GM12878 (cell line): ENCODE measurements around the gene NUFIP1. TPM values are rescaled to one million over a fixed set of nuclear protein-coding genes. Genes with fewer than 3 reads are reported as not detected.

Source experiments
- ATAC-seq: fragments of 200-7000 bp; cut with Tn5 transposase; 3 replicates; pipeline ENCODE4 v1.9.1; 2020; ENCODE audit warnings: mild to moderate bottlenecking, moderate library complexity
- BruUV-seq: library from RNA; stranded (reverse); fragments of 400-500 nt; replicated peaks from 2 replicates; lab custom pipeline; 2021; lab: Mats Ljungman, UMichigan
- CTCF ChIA-PET: fragments of 300-600 bp; sonication (Branson Sonifier 250); formaldehyde crosslinking; extraction: SDS; loops from one replicate; lab custom pipeline; 2021; ENCODE audit warnings: inconsistent platforms; lab: Yijun Ruan, JAX
- POLR2A ChIA-PET: fragments of 350-600 bp; formaldehyde crosslinking; extraction: SDS; loops from one replicate; lab custom pipeline; 2021; ENCODE audit warnings: inconsistent platforms; lab: Charles Lee
- RAD21 ChIA-PET: fragments of 300-600 bp; sonication (Branson Sonifier 250); formaldehyde crosslinking; loops from one replicate; lab custom pipeline; 2023; ENCODE audit warnings: antibody characterized with exemption; ENCODE audit not compliant: unreplicated experiment; lab: Charles Lee
- SMC1A ChIA-PET: fragments of 300-600 bp; sonication (Branson Sonifier 250); formaldehyde crosslinking; loops from one replicate; lab custom pipeline; 2023; ENCODE audit not compliant: unreplicated experiment, uncharacterized antibody; lab: Charles Lee
- DNase-seq: peaks from one replicate; pipeline ENCODE4 v3.0.0-alpha.2; 2011; ENCODE audit warnings: low read depth, low spot score
- FAIRE-seq: peaks from 3 replicates; lab custom pipeline; 2011; peaks lifted over from hg19 to GRCh38; lab: Jason Lieb, UNC
- H2AFZ ChIP-seq: 2 replicates; pipeline ENCODE4 v1.6.0; 2011; ENCODE audit warnings: low read depth, low read length, control low read depth; ENCODE audit not compliant: control insufficient read depth
- H3K27ac ChIP-seq: 2 replicates; pipeline ENCODE4 v1.5.1; 2011; ENCODE audit warnings: control low read depth; ENCODE audit not compliant: control insufficient read depth, insufficient read depth
- H3K27me3 ChIP-seq, 2 experiments: replicated peaks in 1 of 2; 2 replicates each; pipeline versions ENCODE4 v1.6.0 to v1.6.1; 2011; ENCODE audit warnings: low read length in 1 of 2; ENCODE audit not compliant: control insufficient read depth in 2 of 2, insufficient read depth in 2 of 2
- H3K36me3 ChIP-seq, 2 experiments: 2 replicates each; pipeline ENCODE4 v1.5.1; 2011; ENCODE audit warnings: low read length in 1 of 2; ENCODE audit not compliant: control insufficient read depth in 2 of 2, insufficient read depth in 2 of 2
- H3K4me1 ChIP-seq: 2 replicates; pipeline ENCODE4 v1.6.1; 2011; ENCODE audit warnings: mild to moderate bottlenecking, low read length, moderate library complexity, mixed read lengths; ENCODE audit not compliant: control insufficient read depth, insufficient read depth
- H3K4me2 ChIP-seq: 2 replicates; pipeline ENCODE4 v1.6.0; 2011; ENCODE audit warnings: control low read depth; ENCODE audit not compliant: control insufficient read depth, insufficient read depth
- H3K4me3 ChIP-seq: fragments of 200-600 bp; sonication (generic); 2 replicates; pipeline ENCODE4 v1.5.1; 2016
- H3K79me2 ChIP-seq: 2 replicates; pipeline ENCODE4 v1.6.0; 2011; ENCODE audit warnings: low read length; ENCODE audit not compliant: control insufficient read depth, insufficient read depth
- H3K9ac ChIP-seq: 2 replicates; pipeline ENCODE4 v1.8.0; 2011; ENCODE audit warnings: low read length, control low read depth, mixed read lengths; ENCODE audit not compliant: control insufficient read depth, insufficient read depth
- H3K9me3 ChIP-seq: replicated peaks from 3 replicates; pipeline ENCODE4 v1.5.1; 2011; ENCODE audit warnings: mild to moderate bottlenecking, low read length; ENCODE audit not compliant: control insufficient read depth, insufficient read depth
- H4K20me1 ChIP-seq: 2 replicates; pipeline ENCODE4 v1.6.0; 2011; ENCODE audit not compliant: control insufficient read depth, insufficient read depth
- ATF2 ChIP-seq: IDR thresholded peaks from 2 replicates; pipeline ENCODE4 v1.6.1; 2012; ENCODE audit warnings: low read length, inconsistent platforms
- BMI1 ChIP-seq: fragments of 450-650 bp; IDR thresholded peaks from 2 replicates; pipeline ENCODE4 v1.6.1; 2016; ENCODE audit warnings: mild to moderate bottlenecking, moderate library complexity, borderline replicate concordance
- CHD1 ChIP-seq: IDR thresholded peaks from 2 replicates; pipeline ENCODE4 v1.6.1; 2012; ENCODE audit warnings: low read depth, low read length, improper control_type of control experiment
- E2F4 ChIP-seq: IDR thresholded peaks from 2 replicates; pipeline ENCODE4 v1.6.1; 2012; ENCODE audit warnings: low read depth, low read length, improper control_type of control experiment
- FOXK2 ChIP-seq: fragments of 450-650 bp; IDR thresholded peaks from 2 replicates; pipeline ENCODE4 v1.6.1; 2017; ENCODE audit warnings: mild to moderate bottlenecking, moderate library complexity
- KLF5 ChIP-seq: fragments of 450-650 bp; IDR thresholded peaks from 2 replicates; pipeline ENCODE4 v1.6.1; 2014; ENCODE audit warnings: mild to moderate bottlenecking; ENCODE audit not compliant: partially characterized antibody
- MYC ChIP-seq: IDR thresholded peaks from 2 replicates; pipeline ENCODE4 v1.6.1; 2011; ENCODE audit warnings: mild to moderate bottlenecking, low read length, moderate library complexity, inconsistent platforms; ENCODE audit not compliant: insufficient read depth, insufficient replicate concordance, insufficient read length, severe bottlenecking
- NFXL1 ChIP-seq: fragments of 450-650 bp; IDR thresholded peaks from 2 replicates; pipeline ENCODE4 v1.6.1; 2017; ENCODE audit warnings: antibody characterized with exemption, mild to moderate bottlenecking, borderline replicate concordance
- NRF1 ChIP-seq: conservative IDR thresholded peaks from 2 replicates; pipeline ENCODE4 v1.6.1; 2011; ENCODE audit warnings: mild to moderate bottlenecking, low read depth, low read length, improper control_type of control experiment
- PML ChIP-seq: IDR thresholded peaks from 2 replicates; pipeline ENCODE4 v1.6.1; 2012; ENCODE audit warnings: low read length, inconsistent platforms
- POLR2A ChIP-seq: IDR thresholded peaks from 2 replicates; pipeline ENCODE4 v1.6.1; 2011; ENCODE audit warnings: low read depth, mild to moderate bottlenecking, low read length
- SMAD5 ChIP-seq: IDR thresholded peaks from 2 replicates; pipeline ENCODE4 v1.6.1; 2016; ENCODE audit warnings: antibody characterized with exemption, low read depth
- SUPT20H ChIP-seq: IDR thresholded peaks from 2 replicates; pipeline ENCODE4 v1.6.1; 2011; ENCODE audit warnings: low read depth, mild to moderate bottlenecking, low read length, moderate library complexity, borderline replicate concordance; ENCODE audit not compliant: control insufficient read depth
- TCF12 ChIP-seq: IDR thresholded peaks from 2 replicates; pipeline ENCODE4 v1.6.1; 2011; ENCODE audit warnings: low read depth, mild to moderate bottlenecking, low read length
- TCF7 ChIP-seq: IDR thresholded peaks from 2 replicates; pipeline ENCODE4 v1.6.1; 2014; ENCODE audit warnings: antibody characterized with exemption, borderline replicate concordance
- USF1 ChIP-seq: IDR thresholded peaks from 2 replicates; pipeline ENCODE4 v1.6.1; 2011; ENCODE audit warnings: borderline replicate concordance, low read depth, mild to moderate bottlenecking, moderate library complexity, mixed read lengths, low read length; ENCODE audit not compliant: insufficient read depth; ENCODE audit errors: extremely low read length
- ZBED1 ChIP-seq: IDR thresholded peaks from 2 replicates; pipeline ENCODE4 v1.6.1; 2016; ENCODE audit warnings: borderline replicate concordance
- ZBTB40 ChIP-seq: fragments of 450-650 bp; IDR thresholded peaks from 2 replicates; pipeline ENCODE4 v1.6.1; 2016; ENCODE audit warnings: mild to moderate bottlenecking, moderate library complexity, borderline replicate concordance
- WGBS: methylation state at CpG from one replicate; pipeline ENCODE4 v1.1.6; 2016; ENCODE audit warnings: low lambda C conversion rate; ENCODE audit not compliant: insufficient replicate concordance, insufficient coverage; ENCODE audit errors: missing lambda C conversion rate; 5-methylcytosine and 5-hydroxymethylcytosine counted together
- in situ Hi-C: fragments of 300-500 bp; cut with MboI; formaldehyde crosslinking; loops from 9 replicates; pipeline ENCODE4 v1.14.3; 2018; ENCODE audit warnings: mixed read lengths
- intact Hi-C: fragments of 100-400 bp; cut with micrococcal nuclease; formaldehyde crosslinking; loops from one replicate; pipeline ENCODE4 v1.14.2; 2022; ENCODE audit not compliant: unreplicated experiment
- polyA plus RNA-seq, 11 experiments: library from polyadenylated mRNA; depleted of rRNA in 4 of 11; unstranded in 6 of 11; stranded (reverse) in 5 of 11; fragments of >200 nt; fragmentation: Nextera tagmentation in 4 of 11; fragmentation: Illumina TruSeq in 1 of 11; extraction: Ambion mirVana in 4 of 11; extraction: Trizol in 1 of 11; gene quantifications; 1 replicate in 1 of 11; 2 replicates in 10 of 11; pipeline versions ENCODE4 v1.2.1 to v1.2.3, GENCODE V29; 2011 to 2016; ENCODE audit warnings: inconsistent platforms in 2 of 11, missing spikeins in 2 of 11, low read depth in 1 of 11
- total RNA-seq, 4 experiments: library from RNA; depleted of rRNA in 3 of 4; stranded (reverse); fragments of >200 nt in 3 of 4; fragmentation: Illumina TruSeq in 1 of 4; extraction: Trizol in 1 of 4; gene quantifications; 2 replicates each; pipeline versions ENCODE4 v1.2.1 to v1.2.3, GENCODE V29; 2013 to 2021

Gene NUFIP1
- total and polyA plus RNA-seq, 10 of the 15 experiments (the other 5 are each of a cell fraction or from before 2014, with no cell fraction given), result 2.5 to 11.2 (median 7.0) TPM

- TF ChIP-seq FOXK2 (no peak), POLR2A (no peak), USF1 (no peak), TCF12 (no peak), ZBTB40 (no peak), ZBED1 (no peak), SMAD5 (no peak)
These were observed 33.9 kb downstream of the NUFIP1 start (continued) for GRCh38 chr13:44955406-44955805.

- Histone ChIP-seq H3K9ac (no peak overlapping the region), H3K4me3 (no peak overlapping the region), H4K20me1 (no peaks in the 10 kb centered on the region), H3K79me2 (no peaks in the 10 kb centered on the region), H3K36me3 (no peaks in the 10 kb centered on the region), H2AFZ (no peak overlapping the region), H3K27ac (no peak overlapping the region), H3K27me3 (no peaks in the 10 kb centered on the region), H3K4me1 (no peaks in the 10 kb centered on the region), H3K9me3 (no peaks in the 10 kb centered on the region), H3K4me2 (no peak overlapping the region)
- in situ Hi-C loops, result no loop called here
- SMC1A ChIA-PET, result interaction anchor here (1.3 kb wide), 1 partner anchor 26 kb away, joined by 3 read pairs; no protein-coding TSS in a partner anchor
- FAIRE-seq (no peak), DNase-seq (no peak), ATAC-seq (no peak)
- POLR2A ChIA-PET, result interaction anchor here (0.5 kb wide), 1 partner anchor 127 kb away, joined by 3 read pairs; no protein-coding TSS in a partner anchor
- RAD21 ChIA-PET, result no interaction called here
- no TSS peak for BruUV-seq
- intact Hi-C loops, result no loop called here
- WGBS, result 96% methylated on average over 7 of the region's 7 CpGs
- CTCF ChIA-PET, result interaction anchor here (0.9 to 1.0 kb wide), 2 partner anchors 16 to 19 kb away, joined by 3 to 6 read pairs; no protein-coding TSS in a partner anchor
- TF ChIP-seq MYC (no peak), CHD1 (no peak), SUPT20H (no peak), NFXL1 (no peak), TCF7 (no peak), NRF1 (no peak), PML (no peak), ATF2 (no peak), KLF5 (no peak), BMI1 (no peak), E2F4 (no peak)
These were observed 35.0 kb downstream of the NUFIP1 start for GRCh38 chr13:44954224-44954623.
